ENCODE measurements around the gene FAM117A. TPM values are rescaled to one million over a fixed set of nuclear protein-coding genes. Genes with fewer than 3 reads are reported as not detected.
A peak's percentile ranks its signal among the peaks of the same experiment; 100 is the strongest.

FAM117A gene
- total and polyA plus RNA-seq, 10 of the 15 experiments (the other 5 are each of a cell fraction or from before 2014, with no cell fraction given): 2.1 to 29.6 (median 20.0) TPM

DNA sequence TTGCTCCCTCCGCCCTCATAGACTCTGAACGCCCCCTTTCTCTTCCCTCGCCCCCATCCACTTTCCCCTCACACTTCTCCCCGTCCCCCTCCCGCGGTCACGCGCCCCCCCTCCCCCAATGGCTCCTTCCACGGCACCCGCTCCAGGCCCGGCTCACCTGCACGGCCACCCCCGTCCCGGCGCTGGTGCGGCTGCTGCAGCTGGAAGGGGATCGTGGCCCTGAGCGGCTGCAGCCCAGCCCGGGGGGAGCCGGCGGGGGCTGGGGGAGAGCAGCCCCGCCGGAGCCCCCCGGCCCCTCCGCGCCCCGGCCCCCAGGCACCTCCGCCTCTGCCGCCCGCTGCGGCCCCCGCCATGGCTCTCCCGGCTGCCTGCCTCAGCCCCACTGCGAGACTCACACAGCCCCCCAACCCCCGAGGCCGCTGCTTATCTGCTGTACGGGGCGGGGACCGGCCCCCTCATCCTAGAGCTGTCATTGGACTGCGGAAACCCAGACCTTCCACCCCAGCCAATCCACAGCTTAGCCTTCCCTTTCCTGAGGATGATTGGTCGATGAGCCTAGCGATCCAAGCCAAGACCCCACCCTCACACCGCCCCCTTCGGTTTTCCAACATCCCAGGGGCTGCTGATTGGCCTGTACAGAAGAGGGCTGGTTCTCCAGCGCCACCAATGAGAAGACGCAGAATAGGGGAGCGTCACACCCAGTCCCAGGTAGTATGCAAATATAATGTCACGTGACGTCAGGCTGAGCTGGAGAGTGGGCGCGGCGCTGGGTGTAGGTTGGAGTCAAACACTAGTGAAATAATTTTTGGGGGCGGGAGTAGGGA, at the start of gene FAM117A (continued):
- TF ChIP-seq, protein P1, sequence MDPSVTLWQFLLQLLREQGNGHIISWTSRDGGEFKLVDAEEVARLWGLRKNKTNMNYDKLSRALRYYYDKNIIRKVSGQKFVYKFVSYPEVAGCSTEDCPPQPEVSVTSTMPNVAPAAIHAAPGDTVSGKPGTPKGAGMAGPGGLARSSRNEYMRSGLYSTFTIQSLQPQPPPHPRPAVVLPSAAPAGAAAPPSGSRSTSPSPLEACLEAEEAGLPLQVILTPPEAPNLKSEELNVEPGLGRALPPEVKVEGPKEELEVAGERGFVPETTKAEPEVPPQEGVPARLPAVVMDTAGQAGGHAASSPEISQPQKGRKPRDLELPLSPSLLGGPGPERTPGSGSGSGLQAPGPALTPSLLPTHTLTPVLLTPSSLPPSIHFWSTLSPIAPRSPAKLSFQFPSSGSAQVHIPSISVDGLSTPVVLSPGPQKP (IDR thresholded peaks at IDR 0.05; ENCODE audit: low read depth, low read length): no peak
- TF ChIP-seq, protein P2, sequence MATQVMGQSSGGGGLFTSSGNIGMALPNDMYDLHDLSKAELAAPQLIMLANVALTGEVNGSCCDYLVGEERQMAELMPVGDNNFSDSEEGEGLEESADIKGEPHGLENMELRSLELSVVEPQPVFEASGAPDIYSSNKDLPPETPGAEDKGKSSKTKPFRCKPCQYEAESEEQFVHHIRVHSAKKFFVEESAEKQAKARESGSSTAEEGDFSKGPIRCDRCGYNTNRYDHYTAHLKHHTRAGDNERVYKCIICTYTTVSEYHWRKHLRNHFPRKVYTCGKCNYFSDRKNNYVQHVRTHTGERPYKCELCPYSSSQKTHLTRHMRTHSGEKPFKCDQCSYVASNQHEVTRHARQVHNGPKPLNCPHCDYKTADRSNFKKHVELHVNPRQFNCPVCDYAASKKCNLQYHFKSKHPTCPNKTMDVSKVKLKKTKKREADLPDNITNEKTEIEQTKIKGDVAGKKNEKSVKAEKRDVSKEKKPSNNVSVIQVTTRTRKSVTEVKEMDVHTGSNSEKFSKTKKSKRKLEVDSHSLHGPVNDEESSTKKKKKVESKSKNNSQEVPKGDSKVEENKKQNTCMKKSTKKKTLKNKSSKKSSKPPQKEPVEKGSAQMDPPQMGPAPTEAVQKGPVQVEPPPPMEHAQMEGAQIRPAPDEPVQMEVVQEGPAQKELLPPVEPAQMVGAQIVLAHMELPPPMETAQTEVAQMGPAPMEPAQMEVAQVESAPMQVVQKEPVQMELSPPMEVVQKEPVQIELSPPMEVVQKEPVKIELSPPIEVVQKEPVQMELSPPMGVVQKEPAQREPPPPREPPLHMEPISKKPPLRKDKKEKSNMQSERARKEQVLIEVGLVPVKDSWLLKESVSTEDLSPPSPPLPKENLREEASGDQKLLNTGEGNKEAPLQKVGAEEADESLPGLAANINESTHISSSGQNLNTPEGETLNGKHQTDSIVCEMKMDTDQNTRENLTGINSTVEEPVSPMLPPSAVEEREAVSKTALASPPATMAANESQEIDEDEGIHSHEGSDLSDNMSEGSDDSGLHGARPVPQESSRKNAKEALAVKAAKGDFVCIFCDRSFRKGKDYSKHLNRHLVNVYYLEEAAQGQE (IDR thresholded peaks at IDR 0.05; ENCODE audit: low read depth, low read length): no peak
- TF ChIP-seq RAD21 (IDR thresholded peaks at IDR 0.05; ENCODE audit: insufficient read depth, low read depth, low read length) (no peak), NBN (IDR thresholded peaks at IDR 0.05) (no peak; the same call in 1 of the 2 replicates), EZH2 (IDR thresholded peaks at IDR 0.05; ENCODE audit: borderline replicate concordance, control insufficient read depth, low read depth, low read length) (no peak), DPF2 (IDR thresholded peaks at IDR 0.05) (peak; percentile 55), ATF7 (IDR thresholded peaks at IDR 0.05; ENCODE audit: low read depth) (peak; percentile 82), SMC3 (IDR thresholded peaks at IDR 0.05; ENCODE audit: borderline replicate concordance, low read length) (no peak), CBFB (IDR thresholded peaks at IDR 0.05; ENCODE audit: low read depth) (no peak), NR2F1 (conservative IDR thresholded peaks at IDR 0.05) (no peak), FOS (IDR thresholded peaks at IDR 0.05; ENCODE audit: borderline replicate concordance, extremely low read depth, insufficient read length) (peak; percentile 90), FOXM1 (IDR thresholded peaks at IDR 0.05; ENCODE audit: low read depth, low read length) (no peak), RUNX3 (IDR thresholded peaks at IDR 0.05; ENCODE audit: low read length) (no peak)
- TF ChIP-seq, protein P3, sequence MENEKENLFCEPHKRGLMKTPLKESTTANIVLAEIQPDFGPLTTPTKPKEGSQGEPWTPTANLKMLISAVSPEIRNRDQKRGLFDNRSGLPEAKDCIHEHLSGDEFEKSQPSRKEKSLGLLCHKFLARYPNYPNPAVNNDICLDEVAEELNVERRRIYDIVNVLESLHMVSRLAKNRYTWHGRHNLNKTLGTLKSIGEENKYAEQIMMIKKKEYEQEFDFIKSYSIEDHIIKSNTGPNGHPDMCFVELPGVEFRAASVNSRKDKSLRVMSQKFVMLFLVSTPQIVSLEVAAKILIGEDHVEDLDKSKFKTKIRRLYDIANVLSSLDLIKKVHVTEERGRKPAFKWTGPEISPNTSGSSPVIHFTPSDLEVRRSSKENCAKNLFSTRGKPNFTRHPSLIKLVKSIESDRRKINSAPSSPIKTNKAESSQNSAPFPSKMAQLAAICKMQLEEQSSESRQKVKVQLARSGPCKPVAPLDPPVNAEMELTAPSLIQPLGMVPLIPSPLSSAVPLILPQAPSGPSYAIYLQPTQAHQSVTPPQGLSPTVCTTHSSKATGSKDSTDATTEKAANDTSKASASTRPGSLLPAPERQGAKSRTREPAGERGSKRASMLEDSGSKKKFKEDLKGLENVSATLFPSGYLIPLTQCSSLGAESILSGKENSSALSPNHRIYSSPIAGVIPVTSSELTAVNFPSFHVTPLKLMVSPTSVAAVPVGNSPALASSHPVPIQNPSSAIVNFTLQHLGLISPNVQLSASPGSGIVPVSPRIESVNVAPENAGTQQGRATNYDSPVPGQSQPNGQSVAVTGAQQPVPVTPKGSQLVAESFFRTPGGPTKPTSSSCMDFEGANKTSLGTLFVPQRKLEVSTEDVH (IDR thresholded peaks at IDR 0.05; ENCODE audit: low read depth, partially characterized antibody): no peak
- TF ChIP-seq, protein P4, sequence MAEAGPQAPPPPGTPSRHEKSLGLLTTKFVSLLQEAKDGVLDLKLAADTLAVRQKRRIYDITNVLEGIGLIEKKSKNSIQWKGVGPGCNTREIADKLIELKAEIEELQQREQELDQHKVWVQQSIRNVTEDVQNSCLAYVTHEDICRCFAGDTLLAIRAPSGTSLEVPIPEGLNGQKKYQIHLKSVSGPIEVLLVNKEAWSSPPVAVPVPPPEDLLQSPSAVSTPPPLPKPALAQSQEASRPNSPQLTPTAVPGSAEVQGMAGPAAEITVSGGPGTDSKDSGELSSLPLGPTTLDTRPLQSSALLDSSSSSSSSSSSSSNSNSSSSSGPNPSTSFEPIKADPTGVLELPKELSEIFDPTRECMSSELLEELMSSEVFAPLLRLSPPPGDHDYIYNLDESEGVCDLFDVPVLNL (IDR thresholded peaks at IDR 0.05; ENCODE audit: low read depth, low read length): no peak
- TF ChIP-seq, protein P5, sequence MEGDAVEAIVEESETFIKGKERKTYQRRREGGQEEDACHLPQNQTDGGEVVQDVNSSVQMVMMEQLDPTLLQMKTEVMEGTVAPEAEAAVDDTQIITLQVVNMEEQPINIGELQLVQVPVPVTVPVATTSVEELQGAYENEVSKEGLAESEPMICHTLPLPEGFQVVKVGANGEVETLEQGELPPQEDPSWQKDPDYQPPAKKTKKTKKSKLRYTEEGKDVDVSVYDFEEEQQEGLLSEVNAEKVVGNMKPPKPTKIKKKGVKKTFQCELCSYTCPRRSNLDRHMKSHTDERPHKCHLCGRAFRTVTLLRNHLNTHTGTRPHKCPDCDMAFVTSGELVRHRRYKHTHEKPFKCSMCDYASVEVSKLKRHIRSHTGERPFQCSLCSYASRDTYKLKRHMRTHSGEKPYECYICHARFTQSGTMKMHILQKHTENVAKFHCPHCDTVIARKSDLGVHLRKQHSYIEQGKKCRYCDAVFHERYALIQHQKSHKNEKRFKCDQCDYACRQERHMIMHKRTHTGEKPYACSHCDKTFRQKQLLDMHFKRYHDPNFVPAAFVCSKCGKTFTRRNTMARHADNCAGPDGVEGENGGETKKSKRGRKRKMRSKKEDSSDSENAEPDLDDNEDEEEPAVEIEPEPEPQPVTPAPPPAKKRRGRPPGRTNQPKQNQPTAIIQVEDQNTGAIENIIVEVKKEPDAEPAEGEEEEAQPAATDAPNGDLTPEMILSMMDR (IDR thresholded peaks at IDR 0.05 in 2 of 3, conservative IDR thresholded peaks at IDR 0.05 in 1 of 3; ENCODE audit: control insufficient read depth in 2 of 3, extremely low read depth in 1 of 3, insufficient read depth in 1 of 3, low read depth in 3 of 3, low read length in 3 of 3): no peak

All from GM12878 (cell line).